MM.1S (cell line): ENCODE data around the gene QPCT.

Experiments used
- DNase-seq: peaks from one replicate; pipeline ENCODE4 v3.0.0-alpha.2; 2015
- H2AFZ ChIP-seq: fragments of 300-600 bp; sonication (generic); 2 replicates; pipeline ENCODE4 v1.6.0; 2016; ENCODE audit warnings: antibody characterized with exemption, low read length
- H3F3A ChIP-seq: fragments of 300-600 bp; sonication (generic); 2 replicates; pipeline ENCODE4 v1.6.1; 2016; ENCODE audit warnings: mild to moderate bottlenecking, antibody characterized with exemption, low read length, moderate library complexity, mixed read lengths; ENCODE audit not compliant: insufficient read depth
- H3K27ac ChIP-seq: fragments of 300-600 bp; sonication (generic); 2 replicates; pipeline ENCODE4 v1.5.1; 2016; ENCODE audit warnings: mild to moderate bottlenecking, low read length
- H3K27me3 ChIP-seq: fragments of 300-600 bp; sonication (generic); replicated peaks from 2 replicates; pipeline ENCODE4 v1.6.0; 2016; ENCODE audit warnings: low read length; ENCODE audit not compliant: insufficient read depth
- H3K36me3 ChIP-seq: fragments of 300-600 bp; sonication (generic); replicated peaks from 2 replicates; pipeline ENCODE4 v1.6.1; 2016; ENCODE audit warnings: mild to moderate bottlenecking, low read length, mixed read lengths; ENCODE audit not compliant: insufficient read depth
- H3K4me1 ChIP-seq: fragments of 300-600 bp; sonication (generic); 2 replicates; pipeline ENCODE4 v1.6.1; 2016; ENCODE audit warnings: low read length, mixed read lengths
- H3K4me2 ChIP-seq: fragments of 300-600 bp; sonication (generic); 2 replicates; pipeline ENCODE4 v1.6.0; 2016; ENCODE audit warnings: low read depth, low read length
- H3K4me3 ChIP-seq: fragments of 300-600 bp; sonication (generic); 2 replicates; pipeline ENCODE4 v1.5.1; 2016; ENCODE audit warnings: low read length, mixed read lengths
- H3K79me2 ChIP-seq: fragments of 300-600 bp; sonication (generic); 2 replicates; pipeline ENCODE4 v1.6.1; 2016; ENCODE audit warnings: mixed run types, low read length, mixed read lengths
- H3K9ac ChIP-seq: fragments of 300-600 bp; sonication (generic); 2 replicates; pipeline ENCODE4 v1.6.1; 2016; ENCODE audit warnings: low read length, mixed read lengths
- H3K9me2 ChIP-seq: fragments of 300-600 bp; sonication (generic); replicated peaks from 2 replicates; pipeline ENCODE4 v1.6.1; 2016; ENCODE audit warnings: mild to moderate bottlenecking, low read length, mixed read lengths; ENCODE audit not compliant: insufficient read depth
- H3K9me3 ChIP-seq: fragments of 300-600 bp; sonication (generic); replicated peaks from 2 replicates; pipeline ENCODE4 v1.6.1; 2016; ENCODE audit warnings: mild to moderate bottlenecking, low read length, mixed read lengths; ENCODE audit not compliant: insufficient read depth
- H4K20me1 ChIP-seq: fragments of 300-600 bp; sonication (generic); 2 replicates; pipeline ENCODE4 v1.6.1; 2016; ENCODE audit warnings: mild to moderate bottlenecking, low read length, moderate library complexity, mixed read lengths; ENCODE audit not compliant: insufficient read depth
- CTCF ChIP-seq: fragments of 300-600 bp; sonication (generic); IDR thresholded peaks from 2 replicates; pipeline ENCODE4 v1.5.1; 2016; ENCODE audit warnings: antibody characterized with exemption, low read length, mixed read lengths
- EZH2 ChIP-seq: fragments of 300-600 bp; sonication (generic); optimal IDR thresholded peaks from 2 replicates; pipeline ENCODE3; 2017; ENCODE audit warnings: low read depth, mild to moderate bottlenecking, antibody characterized with exemption, low read length, mixed read lengths
- EZH2phosphoT487 ChIP-seq: fragments of 300-600 bp; sonication (generic); IDR thresholded peaks from 2 replicates; pipeline ENCODE4 v1.6.1; 2018; ENCODE audit warnings: antibody characterized with exemption, low read length

The QPCT gene

GRCh38 chr2:37366773-37367172 lies 22.3 kb downstream of the QPCT start:
- Histone ChIP-seq H3K79me2 (peaks cover 93% of the 10 kb centered on the region), H3F3A (peaks cover 14% of the 10 kb centered on the region), H3K9ac (no peak overlapping the region), H3K4me1 (peaks cover 48% of the 10 kb centered on the region), H3K36me3 (peaks cover 9% of the 10 kb centered on the region; the same call in 1 of the 2 replicates), H3K27ac (no peak overlapping the region), H3K4me3 (no peak overlapping the region), H4K20me1 (no peaks in the 10 kb centered on the region), H3K9me3 (no peaks in the 10 kb centered on the region), H3K27me3 (no peaks in the 10 kb centered on the region), H3K9me2 (no peaks in the 10 kb centered on the region), H3K4me2 (peak overlapping the region; percentile 27; the same call in 1 of the 2 replicates), H2AFZ (no peak overlapping the region)
- TF ChIP-seq EZH2phosphoT487 (no peak), EZH2 (no peak), CTCF (no peak)
- no peak for DNase-seq

GRCh38 chr2:37367310-37367709 lies 22.9 kb downstream of the QPCT start:
- no peak overlapping the region for H3K4me2 ChIP-seq
- no peak overlapping the region for H2AFZ ChIP-seq
- H3K4me3 ChIP-seq: no peak overlapping the region
- H3K27ac ChIP-seq: no peak overlapping the region
- DNase-seq: no peak
- no peaks in the 10 kb centered on the region for H4K20me1 ChIP-seq
- H3F3A ChIP-seq: peaks cover 19% of the 10 kb centered on the region
- H3K79me2 ChIP-seq: peaks cover 93% of the 10 kb centered on the region
- no peak for TF ChIP-seq CTCF
- TF ChIP-seq EZH2: no peak
- no peaks in the 10 kb centered on the region for H3K27me3 ChIP-seq
- no peaks in the 10 kb centered on the region for H3K9me3 ChIP-seq
- H3K4me1 ChIP-seq: peaks cover 52% of the 10 kb centered on the region
- H3K9me2 ChIP-seq: no peaks in the 10 kb centered on the region
- H3K9ac ChIP-seq: no peak overlapping the region
- H3K36me3 ChIP-seq: peaks cover 9% of the 10 kb centered on the region; the same call in 1 of the 2 replicates

- Histone ChIP-seq H4K20me1 (no peaks in the 10 kb centered on the region), H2AFZ (no peak overlapping the region), H3K9me2 (no peaks in the 10 kb centered on the region), H3K27me3 (no peaks in the 10 kb centered on the region), H3K4me2 (no peak overlapping the region), H3K4me3 (no peak overlapping the region), H3K36me3 (peaks cover 9% of the 10 kb centered on the region; the same call in 1 of the 2 replicates), H3K9me3 (no peaks in the 10 kb centered on the region), H3K27ac (no peak overlapping the region), H3F3A (peaks cover 19% of the 10 kb centered on the region), H3K79me2 (peaks cover 93% of the 10 kb centered on the region), H3K9ac (no peak overlapping the region), H3K4me1 (peaks cover 59% of the 10 kb centered on the region)
- TF ChIP-seq CTCF (no peak), EZH2phosphoT487 (no peak), EZH2 (no peak)
- no peak for DNase-seq
Observed at GRCh38 chr2:37367984-37368383, 23.6 kb downstream of the QPCT start.
